Uterus (tissue), 4 donors: ENCODE results near the gene MAPK8IP1. TPM values are rescaled to one million over a fixed set of nuclear protein-coding genes. Genes with fewer than 3 reads are reported as not detected.
A peak's percentile ranks its signal among the peaks of the same experiment; 100 is the strongest.
"Not testable (repeated sequence)": the region's sequence is repeated elsewhere in the genome, so short reads cannot be mapped to it uniquely, and the experiment has no call there.

Source experiments
- DNase-seq, 2 donors: peaks; one replicate each; pipeline ENCODE4 v3.0.0-alpha.2; 2019 to 2020
- H3K27ac ChIP-seq, 2 donors: fragments of 200-600 bp; sonication (generic); 1 replicate in 1 of 2; 2 replicates in 1 of 2; pipeline ENCODE4 v1.5.1; 2016 to 2018
- H3K27me3 ChIP-seq, 2 donors: fragments of 200-600 bp; sonication (generic); one replicate each; pipeline ENCODE4 v1.5.1; 2018 to 2019; ENCODE audit warnings: control low read depth in 1 of 2
- H3K36me3 ChIP-seq, 2 donors: fragments of 200-600 bp; sonication (generic); one replicate each; pipeline ENCODE4 v1.5.1; 2019; ENCODE audit warnings: control low read depth in 1 of 2
- H3K4me1 ChIP-seq, 2 donors: fragments of 200-600 bp; sonication (generic); one replicate each; pipeline ENCODE4 v1.5.1; 2018 to 2019; ENCODE audit warnings: control low read depth in 1 of 2
- H3K4me3 ChIP-seq, 2 donors: fragments of 200-600 bp; sonication (generic); 1 replicate in 1 of 2; 2 replicates in 1 of 2; pipeline ENCODE4 v1.5.1; 2018 to 2019; ENCODE audit warnings: mild to moderate bottlenecking in 1 of 2
- H3K9me3 ChIP-seq, 2 donors: fragments of 200-600 bp; sonication (generic); one replicate each; pipeline ENCODE4 v1.5.1; 2019; ENCODE audit warnings: control low read depth in 1 of 2
- CTCF ChIP-seq, 4 experiments: fragments of 200-600 bp in 2 of 4; fragments of 450-650 bp in 2 of 4; sonication (generic) in 2 of 4; IDR thresholded peaks; one replicate each; pipeline ENCODE4 v1.5.1; 2016 to 2019; ENCODE audit warnings: antibody characterized with exemption in 4 of 4, mild to moderate bottlenecking in 2 of 4, moderate library complexity in 1 of 4
- POLR2A ChIP-seq, 2 donors: fragments of 450-650 bp; IDR thresholded peaks; one replicate each; pipeline ENCODE4 v1.6.1; 2016; ENCODE audit warnings: antibody characterized with exemption in 2 of 2, mild to moderate bottlenecking in 1 of 2, moderate library complexity in 1 of 2
- intact Hi-C: fragments of 100-400 bp; cut with DNase I; formaldehyde crosslinking; loops from one replicate; pipeline ENCODE4 v1.15.1; 2023; ENCODE audit warnings: low total_unique reads
- total RNA-seq, 4 donors: library from RNA; depleted of rRNA in 3 of 4; stranded (reverse); fragments of >200 nt in 3 of 4; gene quantifications; one replicate each; pipeline versions ENCODE4 v1.1.0 to v1.2.4, GENCODE V29; 2014 to 2023
- donor health status: DM: yes; HTN: yes; CAD: no.

The MAPK8IP1 gene
- total RNA-seq, 4 donors from 2014 or later, result 2.1 to 29.9 (median 20.0) TPM

DNA sequence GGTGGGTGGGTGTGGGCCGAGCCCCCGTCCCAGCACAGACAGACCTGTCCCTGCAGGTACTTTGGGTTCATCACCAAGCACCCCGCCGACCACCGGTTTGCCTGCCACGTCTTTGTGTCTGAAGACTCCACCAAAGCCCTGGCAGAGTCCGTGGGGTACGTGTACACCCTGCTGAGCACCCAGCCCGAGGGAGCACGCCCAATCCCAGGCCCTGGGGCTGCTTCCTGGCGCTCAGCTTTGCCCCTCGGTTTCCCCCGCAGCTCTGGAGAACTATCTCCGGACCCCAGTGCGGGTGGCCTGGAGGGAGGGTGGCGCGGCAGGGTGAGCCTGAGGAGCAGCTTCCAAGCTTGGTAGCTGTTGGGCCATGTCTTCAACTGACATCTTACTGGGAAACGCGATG is 19.6 kb downstream of the MAPK8IP1 start:
- TF ChIP-seq POLR2A (IDR thresholded peaks at IDR 0.05) (no peak), CTCF (IDR thresholded peaks at IDR 0.05) (no peak)
- H3K9me3 ChIP-seq, result no peaks in the 10 kb centered on the region
- no peak for DNase-seq
- no peak overlapping the region for H3K27ac ChIP-seq
- H3K36me3 ChIP-seq, result no peaks in the 10 kb centered on the region
- intact Hi-C loops, result no loop called here
- H3K27me3 ChIP-seq, result no peaks in the 10 kb centered on the region
- no peak overlapping the region for H3K4me3 ChIP-seq
- H3K4me1 ChIP-seq, result peaks cover 0 to 6% of the 10 kb centered on the region in 2 donors

DNA sequence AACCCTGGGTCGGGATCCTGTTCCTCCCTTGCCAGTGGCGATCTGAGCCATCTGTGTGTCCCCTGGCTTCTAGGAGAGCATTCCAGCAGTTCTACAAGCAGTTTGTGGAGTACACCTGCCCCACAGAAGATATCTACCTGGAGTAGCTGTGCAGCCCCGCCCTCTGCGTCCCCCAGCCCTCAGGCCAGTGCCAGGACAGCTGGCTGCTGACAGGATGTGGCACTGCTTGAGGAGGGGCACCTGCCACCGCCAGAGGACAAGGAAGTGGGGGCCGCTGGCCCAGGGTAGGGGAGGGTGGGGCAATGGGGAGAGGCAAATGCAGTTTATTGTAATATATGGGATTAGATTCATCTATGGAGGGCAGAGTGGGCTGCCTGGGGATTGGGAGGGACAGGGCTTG is 20.1 kb downstream of the MAPK8IP1 start:
- DNase-seq, H3K9me3 ChIP-seq, H3K27ac ChIP-seq, intact Hi-C loops, H3K36me3 ChIP-seq, H3K4me3 ChIP-seq, H3K27me3 ChIP-seq, H3K4me1 ChIP-seq: not testable (repeated sequence)

DNA sequence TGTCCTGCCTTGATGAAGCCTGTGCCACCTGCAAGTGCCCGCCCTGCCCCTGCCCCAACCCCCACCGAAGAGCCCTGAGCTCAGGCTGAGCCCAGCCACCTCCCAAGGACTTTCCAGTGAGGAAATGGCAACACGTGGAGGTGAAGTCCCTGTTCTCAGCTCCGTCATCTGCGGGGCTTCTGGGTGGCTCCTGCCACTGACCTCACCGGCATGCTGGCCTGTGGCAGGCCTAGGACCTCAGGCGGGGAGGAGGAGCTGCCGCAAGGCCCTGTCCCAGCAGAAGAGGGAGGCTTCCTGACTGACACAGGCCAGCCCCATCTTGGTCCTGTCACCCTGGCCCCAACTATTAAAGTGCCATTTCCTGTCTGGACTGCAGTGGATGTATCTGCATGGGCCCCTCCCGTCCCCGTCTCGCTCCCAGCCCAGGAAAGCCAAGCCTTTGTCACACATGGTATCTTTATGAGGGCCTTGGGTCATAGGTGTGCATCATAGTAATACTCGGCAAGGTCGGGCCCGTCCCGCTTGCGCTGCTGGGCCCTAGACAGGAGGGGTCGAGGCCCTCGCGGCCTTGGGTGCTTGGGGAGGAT is 20.7 kb downstream of the MAPK8IP1 start:
- H3K36me3 ChIP-seq, result no peaks in the 10 kb centered on the region
- no peak overlapping the region for H3K27ac ChIP-seq
- peaks cover 0 to 4% of the 10 kb centered on the region in 2 donors for H3K4me1 ChIP-seq
- intact Hi-C loops, result no loop called here
- TF ChIP-seq POLR2A (IDR thresholded peaks at IDR 0.05), result no peak
- TF ChIP-seq CTCF (IDR thresholded peaks at IDR 0.05), result no peak
- DNase-seq, result no peak
- no peak overlapping the region for H3K4me3 ChIP-seq
- H3K27me3 ChIP-seq, result no peaks in the 10 kb centered on the region
- no peaks in the 10 kb centered on the region for H3K9me3 ChIP-seq

DNA sequence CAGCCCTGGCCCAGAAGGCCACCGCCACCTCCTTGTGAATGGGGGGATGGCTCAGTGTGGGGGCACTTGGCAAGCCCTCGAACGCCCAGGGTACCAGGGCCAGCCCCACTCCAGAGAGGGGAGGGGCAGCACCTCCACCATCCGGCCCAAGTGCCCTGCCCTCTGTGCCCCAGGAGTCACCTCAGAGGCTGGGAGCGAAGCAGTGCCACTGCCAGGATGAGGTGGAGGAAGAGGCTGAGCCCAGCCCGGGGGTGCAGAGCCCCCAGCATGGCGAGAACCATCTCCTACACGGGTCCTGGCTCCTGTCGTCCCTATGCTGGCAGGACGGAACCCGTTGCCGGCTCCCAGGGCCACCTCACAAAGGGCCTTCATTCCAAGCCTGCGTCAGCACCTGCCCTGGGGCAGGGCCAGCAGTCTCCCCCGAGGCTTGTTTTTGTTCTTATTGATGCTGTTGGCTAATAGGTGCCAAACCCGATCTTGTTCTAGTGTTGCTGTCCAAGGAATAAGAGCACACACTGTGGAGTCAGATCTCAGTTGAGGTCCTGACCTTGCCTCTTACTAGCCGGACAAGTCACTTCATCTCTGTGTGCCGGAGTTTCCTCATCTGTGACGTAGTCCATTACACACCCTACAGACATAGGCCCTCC is 21.6 kb downstream of the MAPK8IP1 start, which contains the start of gene FREY1:
Gene FREY1 (minus strand): TSS at position 307 of the 647 bp plus-strand sequence. CDS start 26 bp downstream, at position 281.
- H3K27ac ChIP-seq, result no peak within 1 kb of the TSS
- H3K4me1 ChIP-seq, result no peaks in the 10 kb centered on the region
- DNase-seq, result no peak
- intact Hi-C loops, result no loop called here
- TF ChIP-seq POLR2A (IDR thresholded peaks at IDR 0.05), result no peak
- TF ChIP-seq CTCF (IDR thresholded peaks at IDR 0.05), result no peak
- no peaks in the 10 kb centered on the region for H3K36me3 ChIP-seq
- H3K27me3 ChIP-seq, result no peaks in the 10 kb centered on the region
- no peak within 1 kb of the TSS for H3K4me3 ChIP-seq
- no peaks in the 10 kb centered on the region for H3K9me3 ChIP-seq

DNA sequence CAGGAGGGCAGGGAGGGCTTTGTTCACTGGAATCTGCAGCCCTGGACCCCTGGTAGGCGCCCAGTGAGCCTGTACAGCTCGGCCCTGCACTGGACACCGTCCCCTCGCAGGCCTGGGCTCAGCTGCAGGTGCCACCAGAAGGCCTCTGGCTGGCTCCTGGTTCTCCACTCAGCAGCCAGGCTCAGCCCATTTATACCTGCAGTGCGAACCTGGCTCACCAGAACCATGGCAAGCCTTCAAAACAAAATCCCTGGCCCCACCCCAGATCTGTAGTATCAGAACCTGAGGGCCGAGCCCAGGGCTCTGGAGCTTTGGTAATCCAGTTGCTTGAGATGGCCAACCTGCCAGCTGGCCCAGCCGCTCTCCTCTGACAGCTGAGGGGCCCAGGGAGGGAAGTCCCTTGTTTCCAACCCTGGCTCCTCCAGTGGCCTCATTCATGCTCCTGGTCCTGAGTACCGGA is 22.5 kb downstream of the MAPK8IP1 start:
- no peaks in the 10 kb centered on the region for H3K27me3 ChIP-seq
- no peaks in the 10 kb centered on the region for H3K4me1 ChIP-seq
- intact Hi-C loops, result no loop called here
- no peak overlapping the region for H3K27ac ChIP-seq
- H3K36me3 ChIP-seq, result no peaks in the 10 kb centered on the region
- TF ChIP-seq CTCF (IDR thresholded peaks at IDR 0.05) (no peak), POLR2A (IDR thresholded peaks at IDR 0.05) (no peak)
- no peaks in the 10 kb centered on the region for H3K9me3 ChIP-seq
- H3K4me3 ChIP-seq, result no peak overlapping the region
- peak in 1 of 2 donors; percentile 47 for DNase-seq
